ENCODE data around the gene CNOT6L.

DNA sequence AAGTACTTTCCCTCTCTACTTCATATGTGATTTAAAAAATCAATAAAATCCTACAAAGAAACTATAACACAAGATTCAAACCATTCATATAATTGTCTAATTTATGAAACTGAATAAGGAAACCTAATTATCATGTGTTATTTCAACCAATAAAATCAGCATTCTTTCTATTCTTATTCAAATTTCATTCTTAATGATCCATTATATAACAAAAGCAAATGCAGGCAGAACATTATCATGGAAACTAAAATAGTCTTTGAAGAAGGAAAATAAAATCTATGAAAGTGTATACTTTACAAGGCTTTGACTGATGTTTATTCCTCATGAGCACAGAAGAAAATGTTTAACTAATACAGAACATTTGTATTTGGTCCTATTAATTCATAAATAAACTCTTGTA lies 47.6 kb downstream of the CNOT6L start:
- TF ChIP-seq, protein P1, sequence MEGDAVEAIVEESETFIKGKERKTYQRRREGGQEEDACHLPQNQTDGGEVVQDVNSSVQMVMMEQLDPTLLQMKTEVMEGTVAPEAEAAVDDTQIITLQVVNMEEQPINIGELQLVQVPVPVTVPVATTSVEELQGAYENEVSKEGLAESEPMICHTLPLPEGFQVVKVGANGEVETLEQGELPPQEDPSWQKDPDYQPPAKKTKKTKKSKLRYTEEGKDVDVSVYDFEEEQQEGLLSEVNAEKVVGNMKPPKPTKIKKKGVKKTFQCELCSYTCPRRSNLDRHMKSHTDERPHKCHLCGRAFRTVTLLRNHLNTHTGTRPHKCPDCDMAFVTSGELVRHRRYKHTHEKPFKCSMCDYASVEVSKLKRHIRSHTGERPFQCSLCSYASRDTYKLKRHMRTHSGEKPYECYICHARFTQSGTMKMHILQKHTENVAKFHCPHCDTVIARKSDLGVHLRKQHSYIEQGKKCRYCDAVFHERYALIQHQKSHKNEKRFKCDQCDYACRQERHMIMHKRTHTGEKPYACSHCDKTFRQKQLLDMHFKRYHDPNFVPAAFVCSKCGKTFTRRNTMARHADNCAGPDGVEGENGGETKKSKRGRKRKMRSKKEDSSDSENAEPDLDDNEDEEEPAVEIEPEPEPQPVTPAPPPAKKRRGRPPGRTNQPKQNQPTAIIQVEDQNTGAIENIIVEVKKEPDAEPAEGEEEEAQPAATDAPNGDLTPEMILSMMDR (conservative IDR thresholded peaks at IDR 0.05; ENCODE audit: low read depth, low read length), result no peak
- TF ChIP-seq CHD1 (IDR thresholded peaks at IDR 0.05; ENCODE audit: low read depth, low read length) (no peak), CEBPB (IDR thresholded peaks at IDR 0.05; ENCODE audit: low read depth, low read length) (no peak), NFE2L2 (IDR thresholded peaks at IDR 0.05; ENCODE audit: low read depth, low read length) (no peak), POLR2A (IDR thresholded peaks at IDR 0.05; ENCODE audit: low read depth, low read length) (no peak), RAD21 (IDR thresholded peaks at IDR 0.05; ENCODE audit: low read length) (no peak), RCOR1 (IDR thresholded peaks at IDR 0.05; ENCODE audit: insufficient replicate concordance, low read length) (no peak), MXI1 (IDR thresholded peaks at IDR 0.05; ENCODE audit: borderline replicate concordance, low read depth, low read length) (no peak), FOS (IDR thresholded peaks at IDR 0.05; ENCODE audit: low read depth, low read length) (no peak)
- TF ChIP-seq, protein P2, sequence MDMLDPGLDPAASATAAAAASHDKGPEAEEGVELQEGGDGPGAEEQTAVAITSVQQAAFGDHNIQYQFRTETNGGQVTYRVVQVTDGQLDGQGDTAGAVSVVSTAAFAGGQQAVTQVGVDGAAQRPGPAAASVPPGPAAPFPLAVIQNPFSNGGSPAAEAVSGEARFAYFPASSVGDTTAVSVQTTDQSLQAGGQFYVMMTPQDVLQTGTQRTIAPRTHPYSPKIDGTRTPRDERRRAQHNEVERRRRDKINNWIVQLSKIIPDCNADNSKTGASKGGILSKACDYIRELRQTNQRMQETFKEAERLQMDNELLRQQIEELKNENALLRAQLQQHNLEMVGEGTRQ (IDR thresholded peaks at IDR 0.05; ENCODE audit: low read depth, low read length), result no peak
